Stimulated activated CD4-positive, alpha-beta T cell treated with anti-CD3 and anti-CD28 coated beads, Interleukin-2, amount 100 ng/mL, for 4 hours (primary cell): Measurements from ENCODE around the gene CCBE1.
"Not testable (repeated sequence)": the region's sequence is repeated elsewhere in the genome, so short reads cannot be mapped to it uniquely, and the experiment has no call there.

ENCODE experiments used
- DNase-seq: peaks from one replicate; pipeline ENCODE4 v3.0.0-alpha.2; 2020; ENCODE audit warnings: low read depth

Gene CCBE1

DNA sequence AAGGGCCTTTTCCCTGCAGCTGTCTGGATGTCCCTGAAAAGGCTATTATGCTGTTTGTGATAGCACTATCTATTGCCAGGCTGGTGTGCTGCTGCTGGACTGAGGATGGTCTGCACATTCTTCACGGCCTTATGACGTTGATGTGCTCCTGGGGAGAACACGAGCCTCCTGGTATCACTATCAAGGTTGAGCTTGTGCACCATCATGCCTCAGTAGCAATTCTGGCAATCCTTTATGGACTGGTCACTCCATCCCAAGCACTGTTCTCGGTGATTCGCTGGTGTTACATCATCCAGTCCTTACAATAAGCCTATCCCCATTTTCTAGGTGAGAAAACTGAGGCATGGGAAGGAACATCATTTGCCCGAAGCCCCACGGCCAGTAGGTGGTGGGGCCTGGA is 18.2 kb upstream of the CCBE1 start:
- no peak for DNase-seq

- DNase-seq: not testable (repeated sequence)
Measured at GRCh38 chr18:59714096-59714495, 16.9 kb upstream of the CCBE1 start.

DNA sequence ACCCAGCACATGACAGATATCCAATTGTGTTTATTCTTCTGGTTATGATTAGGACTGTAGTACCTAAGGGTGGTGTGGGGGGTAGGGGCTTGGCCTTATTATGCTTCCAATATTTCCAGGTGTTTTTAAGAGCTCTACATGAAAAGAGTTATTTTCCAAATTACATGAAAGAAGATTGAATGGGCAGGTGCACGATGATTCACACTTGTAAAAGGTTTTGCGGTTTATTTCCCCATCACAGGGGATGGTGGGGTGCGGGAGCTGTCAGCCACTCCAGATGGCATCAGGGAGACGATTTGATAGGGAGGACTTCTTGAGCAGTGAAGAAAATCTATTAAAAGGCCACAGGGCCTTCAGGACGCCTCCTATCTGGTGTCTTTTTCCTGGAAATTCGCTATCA is 15.1 kb upstream of the CCBE1 start:
- no peak for DNase-seq

DNA sequence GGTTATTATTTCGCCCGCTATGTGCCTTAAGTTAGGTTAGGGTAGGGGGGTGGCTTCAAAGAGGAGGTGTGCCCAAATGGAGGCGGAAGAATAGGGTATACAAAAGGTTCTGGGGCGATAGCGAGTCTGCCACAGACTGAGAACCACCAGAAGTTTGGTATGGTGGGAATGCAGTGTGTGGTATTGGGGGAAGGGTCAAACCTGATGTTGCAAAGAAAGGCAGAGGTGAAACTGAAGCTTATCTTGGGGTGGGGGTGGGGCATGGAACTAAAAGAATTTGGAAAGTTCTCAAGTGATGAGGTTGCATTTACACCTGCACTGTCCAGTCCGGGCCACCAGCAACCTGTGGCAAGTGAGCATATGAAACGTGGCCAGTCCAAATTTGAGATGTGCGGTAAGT is 11.8 kb upstream of the CCBE1 start:
- no peak for DNase-seq

DNA sequence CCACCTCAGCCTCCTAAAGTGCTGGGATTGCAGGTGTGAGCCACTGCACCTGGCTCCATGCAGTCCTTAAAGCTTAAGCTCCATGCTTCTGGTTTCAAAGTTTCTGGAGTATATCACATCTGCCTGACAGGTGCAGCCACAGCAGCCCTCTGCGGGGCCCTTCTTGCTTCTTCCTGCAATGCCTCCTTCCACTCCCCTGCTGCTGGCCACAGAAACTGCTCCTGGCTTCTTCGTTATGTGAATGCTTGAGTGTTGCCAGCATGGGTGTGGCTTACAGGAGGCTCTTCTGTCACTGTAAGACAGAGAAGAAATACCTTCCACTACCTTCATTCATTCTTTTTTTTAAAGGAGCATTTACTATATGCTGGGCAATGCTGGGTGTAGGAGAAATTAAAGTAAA is 10.1 kb upstream of the CCBE1 start:
- DNase-seq: no peak

DNA sequence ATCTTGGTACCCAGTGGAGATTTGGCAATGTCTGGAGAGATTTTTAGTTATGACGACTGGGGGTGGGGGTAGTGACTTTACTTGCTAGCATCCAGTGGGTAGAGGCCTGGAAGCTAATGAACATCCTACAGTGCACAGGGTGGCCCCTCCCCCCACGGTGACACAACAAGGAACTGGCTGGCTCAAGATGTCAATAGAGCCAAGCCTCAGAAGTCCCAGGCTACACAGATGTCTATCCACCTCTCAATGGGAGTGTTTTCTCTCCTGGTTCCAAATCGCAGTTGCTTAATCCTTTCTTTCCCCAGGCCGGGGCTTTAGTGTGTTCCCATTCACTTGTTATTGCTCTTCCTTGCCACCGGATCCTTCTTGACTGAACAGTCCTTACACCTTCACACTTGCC is 9.3 kb upstream of the CCBE1 start:
- no peak for DNase-seq

- no peak for DNase-seq
Measured at GRCh38 chr18:59705145-59705544, 7.9 kb upstream of the CCBE1 start.

GRCh38 chr18:59704146-59704545 is 6.9 kb upstream of the CCBE1 start:
- no peak for DNase-seq

GRCh38 chr18:59701272-59701671 is 4.0 kb upstream of the CCBE1 start:
- DNase-seq: no peak

- no peak for DNase-seq
Measured at GRCh38 chr18:59700535-59700967, 3.3 kb upstream of the CCBE1 start.

DNA sequence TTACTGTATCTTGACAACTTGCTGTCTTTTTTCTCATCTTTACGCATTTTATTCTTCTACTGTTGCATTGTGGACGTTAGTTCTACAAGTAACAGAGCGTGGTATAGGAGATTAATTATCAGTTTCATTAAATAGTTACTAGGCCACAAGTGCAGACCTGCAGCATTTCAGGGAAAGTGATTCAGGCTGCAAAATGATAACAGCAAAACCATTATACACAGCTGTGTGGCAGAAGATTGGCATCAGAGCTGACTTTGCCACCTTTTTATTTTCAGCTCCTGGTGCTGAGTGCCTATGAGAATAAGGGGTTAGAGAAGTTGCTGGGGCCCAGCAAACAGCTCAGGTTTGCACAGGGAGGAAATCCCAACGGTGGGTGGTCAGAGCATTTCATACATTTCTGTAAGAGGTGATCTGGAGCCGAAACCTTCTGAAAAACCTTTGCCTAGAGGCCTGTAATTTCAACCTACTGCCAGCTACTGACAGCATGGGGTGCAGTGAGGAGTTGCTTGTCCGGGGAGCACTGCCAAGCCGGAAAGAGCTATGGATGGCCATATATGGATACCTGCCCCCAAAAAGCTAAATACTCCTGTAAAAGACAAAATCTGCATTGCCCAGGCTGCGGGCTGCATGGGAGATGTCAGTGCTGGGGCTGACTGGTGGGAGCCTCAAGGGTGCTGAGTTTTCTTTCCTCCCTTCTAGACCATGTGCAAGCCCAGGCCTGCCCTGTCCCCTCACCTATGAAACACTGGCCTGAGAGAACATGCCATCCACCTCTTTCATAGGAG is 2.7 kb upstream of the CCBE1 start:
- DNase-seq: no peak

DNA sequence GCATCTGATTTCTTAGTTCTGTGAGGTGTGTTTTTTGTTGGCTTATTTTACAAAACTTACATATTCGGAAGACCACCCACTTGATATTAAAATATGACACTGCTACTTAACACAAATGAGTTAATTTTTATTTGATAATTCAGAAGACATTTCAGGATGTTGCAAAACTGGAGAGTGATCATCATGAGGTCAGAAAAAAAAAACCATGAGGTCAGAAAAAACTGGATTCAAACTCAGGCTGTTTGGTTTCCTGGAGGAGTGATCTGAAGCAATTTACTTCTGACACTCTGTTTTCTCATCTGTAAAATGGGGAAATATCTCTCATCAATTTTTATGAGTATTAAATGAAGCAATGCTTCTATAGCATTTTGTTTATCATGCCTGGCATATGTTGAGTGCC is 1.8 kb upstream of the CCBE1 start:
- DNase-seq: no peak

GRCh38 chr18:59696311-59697235 is 650 bp downstream of the CCBE1 start:
- DNase-seq: no peak

DNA sequence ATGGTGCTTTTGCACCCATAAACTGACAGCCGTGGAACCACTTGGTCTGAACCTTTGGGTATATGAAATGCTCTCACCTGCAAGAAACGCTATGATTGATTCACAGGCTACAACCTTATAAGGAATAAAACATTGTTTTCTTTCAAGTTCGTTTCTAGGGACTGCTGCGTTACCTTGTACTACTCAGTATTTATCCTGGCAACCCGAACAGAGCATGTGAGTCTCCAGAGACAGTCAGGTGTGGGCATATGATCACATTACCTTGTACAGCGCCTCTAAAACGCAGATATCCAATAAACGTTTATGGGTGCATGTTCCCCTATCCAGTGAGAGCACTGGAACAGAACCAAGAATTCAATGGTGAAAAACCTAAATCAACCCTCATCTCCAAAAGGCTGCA is 1.7 kb downstream of the CCBE1 start:
- DNase-seq: no peak

GRCh38 chr18:59694824-59695223 is 2.4 kb downstream of the CCBE1 start:
- no peak for DNase-seq

DNA sequence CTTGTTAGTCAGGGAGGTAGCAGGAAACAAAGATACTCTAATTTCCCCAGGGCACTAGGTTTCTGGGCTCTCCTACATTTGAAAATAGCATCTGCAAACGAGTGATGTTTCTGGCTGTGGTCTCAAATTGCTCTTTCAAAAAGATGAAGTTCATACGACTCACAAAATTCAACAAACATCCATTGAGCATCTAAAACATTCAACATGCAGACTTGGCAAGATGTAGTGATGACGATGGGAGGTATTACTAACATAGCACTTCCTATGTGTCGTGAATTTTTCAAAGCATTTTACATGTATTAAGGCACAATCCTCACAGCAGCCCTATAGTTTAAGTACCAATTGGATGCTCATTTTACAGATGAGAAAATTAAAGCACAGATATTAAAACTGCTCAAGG is 5.2 kb downstream of the CCBE1 start:
- no peak for DNase-seq

- no peak for DNase-seq
Measured at GRCh38 chr18:59690996-59691395, 6.2 kb downstream of the CCBE1 start.

DNA sequence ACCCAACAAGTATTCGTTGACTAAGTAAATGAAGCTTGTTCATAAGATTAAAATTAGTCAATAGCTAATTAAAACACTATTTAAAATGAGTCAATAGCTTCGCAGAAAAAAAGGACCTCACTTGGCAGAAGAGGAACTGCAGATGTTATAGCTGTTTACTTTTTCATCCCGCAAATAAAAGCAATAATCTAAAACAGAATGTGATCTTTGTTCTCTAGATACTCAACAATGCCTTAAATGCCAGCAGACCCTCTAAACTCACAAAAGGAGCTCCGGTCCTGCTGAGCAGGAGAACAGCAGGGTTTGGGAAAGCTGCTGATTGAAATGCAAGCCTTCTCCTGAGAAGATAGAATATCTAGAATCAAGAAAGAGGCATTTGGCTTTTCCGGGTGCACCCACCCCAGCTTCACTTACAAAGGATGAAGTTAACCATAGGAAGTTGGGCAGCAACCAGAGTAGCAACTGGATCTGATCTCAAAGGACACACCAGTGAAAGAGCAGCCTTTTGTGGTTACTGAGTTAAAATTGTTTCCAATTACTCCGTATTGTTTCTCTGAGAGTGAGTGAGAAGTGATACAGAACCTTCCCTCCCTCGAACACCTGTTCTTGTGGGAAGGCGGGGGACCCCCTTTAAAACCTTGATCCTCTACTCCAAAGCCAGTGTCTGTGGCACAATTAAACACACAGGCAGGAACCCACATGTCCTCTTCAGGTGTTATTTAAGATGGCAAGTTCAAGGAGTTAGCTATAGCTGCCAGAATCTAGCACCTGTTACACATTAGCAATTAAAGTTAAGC is 6.8 kb downstream of the CCBE1 start:
- no peak for DNase-seq

DNA sequence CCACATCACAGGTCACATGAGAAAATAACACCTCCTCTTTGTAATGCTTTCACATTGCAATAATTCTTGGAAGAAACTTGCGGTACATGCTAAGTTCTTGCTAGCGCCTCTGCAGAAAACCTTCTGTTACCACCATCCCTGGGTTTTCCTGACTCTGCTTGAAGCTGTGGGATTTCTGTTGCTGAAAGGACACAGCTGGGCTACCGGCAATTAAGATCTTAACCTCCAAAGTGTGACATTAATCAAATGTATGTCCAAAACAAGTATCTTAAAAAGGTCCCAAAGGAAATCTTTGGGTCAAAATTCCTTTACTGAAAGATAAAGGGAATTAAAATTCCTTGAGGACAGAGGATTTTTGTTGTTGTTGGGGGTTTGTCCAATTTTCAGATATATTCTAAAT is 7.5 kb downstream of the CCBE1 start:
- DNase-seq: no peak

DNA sequence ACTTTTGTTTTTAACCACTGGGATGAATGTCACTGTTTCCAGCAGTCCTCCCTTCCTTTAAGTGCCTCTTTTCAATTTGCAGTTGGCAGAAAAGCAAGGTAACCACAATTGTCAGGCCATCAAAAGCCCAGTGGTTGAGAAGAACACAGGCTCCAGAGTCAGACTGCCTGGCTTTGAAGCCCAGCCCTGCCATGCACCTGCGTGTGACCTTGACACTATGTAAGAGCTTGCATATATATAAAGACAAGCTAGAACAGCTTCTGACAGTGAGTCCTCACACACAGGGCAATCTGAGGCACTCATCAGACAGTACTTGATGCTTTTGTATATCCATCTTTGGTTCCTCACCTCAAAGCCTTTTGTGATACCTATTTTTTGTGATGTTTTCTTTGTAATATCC is 11.0 kb downstream of the CCBE1 start:
- no peak for DNase-seq

DNA sequence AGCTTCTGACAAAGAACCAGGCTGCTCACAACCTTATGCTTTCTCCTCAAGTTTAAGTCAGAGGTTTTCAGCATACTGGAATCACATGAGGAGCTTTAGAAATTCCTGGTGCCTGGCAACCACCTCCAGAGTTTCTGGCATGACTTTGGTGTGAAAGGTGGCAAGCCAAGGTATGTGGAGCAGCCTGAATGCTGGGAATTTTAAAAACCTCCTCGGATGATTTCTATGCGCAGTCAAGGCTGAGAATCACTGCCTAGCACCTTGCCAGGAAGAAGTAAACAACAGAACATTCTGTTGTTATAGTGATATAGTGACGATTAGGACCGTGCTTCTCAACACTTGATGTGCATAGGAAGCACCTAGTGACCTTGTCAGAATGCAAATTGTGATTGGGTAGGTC is 11.7 kb downstream of the CCBE1 start:
- DNase-seq: no peak

GRCh38 chr18:59684777-59685176 is 12.4 kb downstream of the CCBE1 start:
- no peak for DNase-seq
